GM23338 (cell line): ENCODE results near the gene EXOC6.
A peak's percentile ranks its signal among the peaks of the same experiment; 100 is the strongest.

Experiments used
- CREB1 ChIP-seq: fragments of 250-450 bp; sonication (Bioruptor Pico); IDR thresholded peaks from 2 replicates; pipeline ENCODE4 v1.5.0; 2020; ENCODE audit warnings: low read depth, mild to moderate bottlenecking, moderate library complexity
- CTCF ChIP-seq, 2 experiments: fragments of 200-600 bp in 1 of 2; sonication (generic) in 1 of 2; conservative IDR thresholded peaks; 2 replicates each; pipeline versions ENCODE4 v1.5.1 to v1.6.1; 2016 to 2017; ENCODE audit warnings: antibody characterized with exemption in 2 of 2, low read depth in 2 of 2, mild to moderate bottlenecking in 2 of 2, moderate library complexity in 1 of 2
- EZH2 ChIP-seq: fragments of 200-600 bp; sonication (generic); IDR thresholded peaks from one replicate; pipeline ENCODE4 v1.8.0; 2017; ENCODE audit warnings: antibody characterized with exemption, mild to moderate bottlenecking, low read depth; ENCODE audit not compliant: unreplicated experiment
- EZH2phosphoT487 ChIP-seq: fragments of 200-600 bp; sonication (generic); IDR thresholded peaks from one replicate; pipeline ENCODE4 v1.8.1; 2018; ENCODE audit warnings: antibody characterized with exemption; ENCODE audit not compliant: unreplicated experiment
- JUNB ChIP-seq: IDR thresholded peaks from one replicate; pipeline ENCODE4 v1.6.1; 2016; ENCODE audit warnings: antibody characterized with exemption; ENCODE audit not compliant: unreplicated experiment

GRCh38 chr10:93066544-93066913 is 218.2 kb downstream of the EXOC6 start:
- TF ChIP-seq CTCF (conservative IDR thresholded peaks at IDR 0.05; ENCODE audit: low read depth in 2 of 2) (no peak), CREB1 (no peak), EZH2phosphoT487 (no peak), EZH2 (peak; percentile 58), JUNB (no peak)
